ENCODE data around the gene LRP1-AS.

The LRP1-AS gene

DNA sequence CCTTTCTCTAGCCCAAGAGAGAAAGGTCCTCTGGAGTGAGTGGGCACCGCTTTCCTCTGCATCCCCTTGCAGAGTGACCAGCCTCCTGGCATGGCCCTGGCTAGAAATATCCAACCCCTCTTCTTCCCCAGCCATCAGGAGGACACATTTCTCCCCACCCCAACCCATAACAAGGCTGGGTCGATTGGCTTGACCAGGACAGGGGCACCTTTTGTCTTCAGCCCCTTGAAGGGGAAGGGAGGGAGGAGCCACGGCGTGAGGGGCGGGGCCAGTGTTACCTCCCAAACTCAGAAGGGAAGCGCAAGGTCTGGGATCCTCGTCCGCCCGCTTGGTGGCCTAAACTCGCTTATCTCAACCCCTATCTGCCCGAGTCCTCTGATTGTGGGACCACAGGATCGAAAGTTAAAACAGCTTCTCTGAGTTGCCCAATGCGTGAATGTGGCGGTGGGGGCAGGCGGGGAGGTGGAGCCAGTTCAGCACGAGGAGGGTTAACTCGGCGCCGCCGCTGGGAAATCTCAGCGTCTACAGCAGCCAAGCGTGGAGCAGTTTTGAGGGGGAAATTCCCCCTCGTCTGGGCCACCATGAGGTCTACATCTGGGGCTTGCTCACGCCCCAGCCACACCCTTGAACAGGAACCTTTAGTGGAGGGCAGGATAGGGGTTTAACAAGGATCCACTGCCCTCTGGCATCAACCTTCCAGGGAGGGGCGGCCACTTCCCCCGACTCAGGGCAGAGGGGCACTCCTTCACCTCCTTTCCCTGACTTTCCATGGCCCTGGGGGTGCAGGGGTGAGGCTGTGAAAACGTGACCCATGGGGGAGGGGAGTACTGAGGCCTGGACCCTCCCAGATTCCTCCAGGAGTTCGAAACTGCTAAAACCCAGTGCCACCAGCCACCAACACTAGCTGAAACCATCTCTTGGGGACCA lies 37.1 kb downstream of the LRP1-AS start:
- Histone ChIP-seq H3K27ac (ENCODE audit: low read length) (peak overlapping the region; percentile 79; the same call in 1 of the 2 replicates), H3K9me2 (replicated peaks; ENCODE audit: insufficient read depth, low read length) (no peaks in the 10 kb centered on the region), H3K4me2 (ENCODE audit: low read depth, low read length) (peak overlapping the region; percentile 98), H3K36me3 (replicated peaks; ENCODE audit: insufficient read depth, low read length) (no peaks in the 10 kb centered on the region), H3K9me3 (replicated peaks; ENCODE audit: insufficient read depth, low read length) (no peaks in the 10 kb centered on the region), H3K9ac (ENCODE audit: low read length) (peak overlapping the region; percentile 60), H3K79me2 (ENCODE audit: low read length) (peaks cover 12% of the 10 kb centered on the region; the same call in 1 of the 2 replicates), H2AFZ (ENCODE audit: low read length) (peak overlapping the region; percentile 79), H3K4me3 (ENCODE audit: low read length) (peak overlapping the region; percentile 72), H3F3A (ENCODE audit: insufficient read depth, low read length) (peaks cover 14% of the 10 kb centered on the region), H3K4me1 (ENCODE audit: low read length) (peaks cover 5% of the 10 kb centered on the region), H4K20me1 (ENCODE audit: insufficient read depth, low read length) (no peaks in the 10 kb centered on the region), H3K27me3 (replicated peaks; ENCODE audit: insufficient read depth, low read length) (no peaks in the 10 kb centered on the region)
- peak; percentile 47 for DNase-seq
- TF ChIP-seq EZH2 (optimal IDR thresholded peaks at IDR 0.05; ENCODE audit: low read depth, low read length): no peak
- TF ChIP-seq, protein P1, sequence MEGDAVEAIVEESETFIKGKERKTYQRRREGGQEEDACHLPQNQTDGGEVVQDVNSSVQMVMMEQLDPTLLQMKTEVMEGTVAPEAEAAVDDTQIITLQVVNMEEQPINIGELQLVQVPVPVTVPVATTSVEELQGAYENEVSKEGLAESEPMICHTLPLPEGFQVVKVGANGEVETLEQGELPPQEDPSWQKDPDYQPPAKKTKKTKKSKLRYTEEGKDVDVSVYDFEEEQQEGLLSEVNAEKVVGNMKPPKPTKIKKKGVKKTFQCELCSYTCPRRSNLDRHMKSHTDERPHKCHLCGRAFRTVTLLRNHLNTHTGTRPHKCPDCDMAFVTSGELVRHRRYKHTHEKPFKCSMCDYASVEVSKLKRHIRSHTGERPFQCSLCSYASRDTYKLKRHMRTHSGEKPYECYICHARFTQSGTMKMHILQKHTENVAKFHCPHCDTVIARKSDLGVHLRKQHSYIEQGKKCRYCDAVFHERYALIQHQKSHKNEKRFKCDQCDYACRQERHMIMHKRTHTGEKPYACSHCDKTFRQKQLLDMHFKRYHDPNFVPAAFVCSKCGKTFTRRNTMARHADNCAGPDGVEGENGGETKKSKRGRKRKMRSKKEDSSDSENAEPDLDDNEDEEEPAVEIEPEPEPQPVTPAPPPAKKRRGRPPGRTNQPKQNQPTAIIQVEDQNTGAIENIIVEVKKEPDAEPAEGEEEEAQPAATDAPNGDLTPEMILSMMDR (IDR thresholded peaks at IDR 0.05; ENCODE audit: low read length): 0 out of 2 replicates have a peak, but pooled peaks have one; percentile 4

GRCh38 chr12:57109207-57110103 lies 38.0 kb downstream of the LRP1-AS start:
- H3K79me2 ChIP-seq (ENCODE audit: low read length): peaks cover 12% of the 10 kb centered on the region; the same call in 1 of the 2 replicates
- H3K36me3 ChIP-seq (replicated peaks; ENCODE audit: insufficient read depth, low read length): no peaks in the 10 kb centered on the region
- no peak overlapping the region for H2AFZ ChIP-seq (ENCODE audit: low read length)
- TF ChIP-seq EZH2phosphoT487 (IDR thresholded peaks at IDR 0.05; ENCODE audit: low read length) (no peak), EZH2 (optimal IDR thresholded peaks at IDR 0.05; ENCODE audit: low read depth, low read length) (no peak)
- TF ChIP-seq, protein P1 (IDR thresholded peaks at IDR 0.05; ENCODE audit: low read length): no peak
- H3K4me3 ChIP-seq (ENCODE audit: low read length): peak overlapping the region; percentile 72
- peaks cover 5% of the 10 kb centered on the region for H3K4me1 ChIP-seq (ENCODE audit: low read length)
- H3K9me3 ChIP-seq (replicated peaks; ENCODE audit: insufficient read depth, low read length): no peaks in the 10 kb centered on the region
- H3K27me3 ChIP-seq (replicated peaks; ENCODE audit: insufficient read depth, low read length): no peaks in the 10 kb centered on the region
- peaks cover 14% of the 10 kb centered on the region for H3F3A ChIP-seq (ENCODE audit: insufficient read depth, low read length)
- no peak overlapping the region for H3K9ac ChIP-seq (ENCODE audit: low read length)
- no peak for DNase-seq
- no peaks in the 10 kb centered on the region for H3K9me2 ChIP-seq (replicated peaks; ENCODE audit: insufficient read depth, low read length)
- H3K27ac ChIP-seq (ENCODE audit: low read length): no peak overlapping the region
- H4K20me1 ChIP-seq (ENCODE audit: insufficient read depth, low read length): no peaks in the 10 kb centered on the region
- H3K4me2 ChIP-seq (ENCODE audit: low read depth, low read length): peak overlapping the region; percentile 98

- no peaks in the 10 kb centered on the region for H3K9me3 ChIP-seq (replicated peaks; ENCODE audit: insufficient read depth, low read length)
- peaks cover 14% of the 10 kb centered on the region for H3F3A ChIP-seq (ENCODE audit: insufficient read depth, low read length)
- H3K4me1 ChIP-seq (ENCODE audit: low read length): peaks cover 2% of the 10 kb centered on the region
- no peak overlapping the region for H3K9ac ChIP-seq (ENCODE audit: low read length)
- H3K4me3 ChIP-seq (ENCODE audit: low read length): no peak overlapping the region
- H3K27ac ChIP-seq (ENCODE audit: low read length): no peak overlapping the region
- H3K36me3 ChIP-seq (replicated peaks; ENCODE audit: insufficient read depth, low read length): no peaks in the 10 kb centered on the region
- no peak overlapping the region for H2AFZ ChIP-seq (ENCODE audit: low read length)
- H3K27me3 ChIP-seq (replicated peaks; ENCODE audit: insufficient read depth, low read length): no peaks in the 10 kb centered on the region
- H3K79me2 ChIP-seq (ENCODE audit: low read length): peaks cover 12% of the 10 kb centered on the region; the same call in 1 of the 2 replicates
- H3K9me2 ChIP-seq (replicated peaks; ENCODE audit: insufficient read depth, low read length): no peaks in the 10 kb centered on the region
- TF ChIP-seq EZH2phosphoT487 (IDR thresholded peaks at IDR 0.05; ENCODE audit: low read length): no peak
- TF ChIP-seq EZH2 (optimal IDR thresholded peaks at IDR 0.05; ENCODE audit: low read depth, low read length): no peak
- TF ChIP-seq, protein P1 (IDR thresholded peaks at IDR 0.05; ENCODE audit: low read length): no peak
- H4K20me1 ChIP-seq (ENCODE audit: insufficient read depth, low read length): no peaks in the 10 kb centered on the region
- DNase-seq: no peak
- no peak overlapping the region for H3K4me2 ChIP-seq (ENCODE audit: low read depth, low read length)
Observed at GRCh38 chr12:57107456-57108155, 39.8 kb downstream of the LRP1-AS start.

Measured in MM.1S (cell line).